T-helper 2 cell treated with Interferon-gamma antibody and Interleukin-4, amounts not matched to agents 5 μg/mL and 100 μg/mL, for 36 hours (primary cell): Measurements from ENCODE around the gene SH3BP4.

ENCODE experiments used
- DNase-seq: peaks from one replicate; pipeline ENCODE4 v3.0.0; 2021; ENCODE audit warnings: low spot score
- H3K27ac Mint-ChIP-seq: one replicate; pipeline ENCODE4 v1.8.0; 2021; ENCODE audit warnings: mild to moderate bottlenecking, mixed read lengths
- H3K27me3 Mint-ChIP-seq: one replicate; pipeline ENCODE4 v1.8.0; 2021; ENCODE audit warnings: low read depth, mixed read lengths
- H3K36me3 Mint-ChIP-seq: one replicate; pipeline ENCODE4 v1.8.0; 2021; ENCODE audit warnings: low read depth, mixed read lengths
- H3K4me1 Mint-ChIP-seq: one replicate; pipeline ENCODE4 v1.8.0; 2021; ENCODE audit warnings: low read depth, mixed read lengths
- H3K4me3 Mint-ChIP-seq: one replicate; pipeline ENCODE4 v1.8.0; 2022; ENCODE audit warnings: mild to moderate bottlenecking, moderate library complexity, mixed read lengths
- H3K9me3 Mint-ChIP-seq: one replicate; pipeline ENCODE4 v1.8.0; 2021; ENCODE audit warnings: mixed read lengths

The SH3BP4 gene

GRCh38 chr2:235088496-235088921, 136.7 kb downstream of the SH3BP4 start:
- H3K27me3 Mint-ChIP-seq, result no peaks in the 10 kb centered on the region
- no peaks in the 10 kb centered on the region for H3K36me3 Mint-ChIP-seq
- no peaks in the 10 kb centered on the region for H3K9me3 Mint-ChIP-seq
- H3K27ac Mint-ChIP-seq, result no peak overlapping the region
- H3K4me3 Mint-ChIP-seq, result no peak overlapping the region
- no peak for DNase-seq
- no peaks in the 10 kb centered on the region for H3K4me1 Mint-ChIP-seq

GRCh38 chr2:235091421-235091820, 139.6 kb downstream of the SH3BP4 start:
- Mint-ChIP-seq H3K4me1 (no peaks in the 10 kb centered on the region), H3K9me3 (no peaks in the 10 kb centered on the region), H3K4me3 (no peak overlapping the region), H3K36me3 (no peaks in the 10 kb centered on the region), H3K27me3 (no peaks in the 10 kb centered on the region), H3K27ac (no peak overlapping the region)
- DNase-seq, result no peak

- Mint-ChIP-seq H3K9me3 (no peaks in the 10 kb centered on the region), H3K4me1 (no peaks in the 10 kb centered on the region), H3K27ac (no peak overlapping the region), H3K4me3 (no peak overlapping the region), H3K36me3 (no peaks in the 10 kb centered on the region), H3K27me3 (no peaks in the 10 kb centered on the region)
- no peak for DNase-seq
These were observed 140.2 kb downstream of the SH3BP4 start for GRCh38 chr2:235091983-235092382.

GRCh38 chr2:235092433-235093223, 140.8 kb downstream of the SH3BP4 start:
- no peak overlapping the region for H3K4me3 Mint-ChIP-seq
- no peaks in the 10 kb centered on the region for H3K36me3 Mint-ChIP-seq
- H3K27me3 Mint-ChIP-seq, result no peaks in the 10 kb centered on the region
- no peak for DNase-seq
- H3K9me3 Mint-ChIP-seq, result no peaks in the 10 kb centered on the region
- H3K27ac Mint-ChIP-seq, result no peak overlapping the region
- H3K4me1 Mint-ChIP-seq, result no peaks in the 10 kb centered on the region

GRCh38 chr2:235094457-235094856, 142.6 kb downstream of the SH3BP4 start:
- DNase-seq, result no peak
- no peak overlapping the region for H3K27ac Mint-ChIP-seq
- no peak overlapping the region for H3K4me3 Mint-ChIP-seq
- H3K36me3 Mint-ChIP-seq, result no peaks in the 10 kb centered on the region
- no peaks in the 10 kb centered on the region for H3K27me3 Mint-ChIP-seq
- no peaks in the 10 kb centered on the region for H3K9me3 Mint-ChIP-seq
- H3K4me1 Mint-ChIP-seq, result no peaks in the 10 kb centered on the region

GRCh38 chr2:235095569-235095968, 143.8 kb downstream of the SH3BP4 start:
- no peaks in the 10 kb centered on the region for H3K36me3 Mint-ChIP-seq
- no peaks in the 10 kb centered on the region for H3K9me3 Mint-ChIP-seq
- H3K27ac Mint-ChIP-seq, result no peak overlapping the region
- H3K27me3 Mint-ChIP-seq, result no peaks in the 10 kb centered on the region
- no peak overlapping the region for H3K4me3 Mint-ChIP-seq
- no peak for DNase-seq
- H3K4me1 Mint-ChIP-seq, result no peaks in the 10 kb centered on the region

- Mint-ChIP-seq H3K36me3 (no peaks in the 10 kb centered on the region), H3K4me1 (no peaks in the 10 kb centered on the region), H3K4me3 (no peak overlapping the region), H3K9me3 (no peaks in the 10 kb centered on the region), H3K27ac (no peak overlapping the region), H3K27me3 (no peaks in the 10 kb centered on the region)
- no peak for DNase-seq
These were observed 144.6 kb downstream of the SH3BP4 start for GRCh38 chr2:235096447-235096846.

- no peak overlapping the region for H3K27ac Mint-ChIP-seq
- H3K27me3 Mint-ChIP-seq, result no peaks in the 10 kb centered on the region
- H3K4me3 Mint-ChIP-seq, result no peak overlapping the region
- H3K36me3 Mint-ChIP-seq, result no peaks in the 10 kb centered on the region
- DNase-seq, result no peak
- H3K9me3 Mint-ChIP-seq, result no peaks in the 10 kb centered on the region
- H3K4me1 Mint-ChIP-seq, result no peaks in the 10 kb centered on the region
These were observed 145.4 kb downstream of the SH3BP4 start for GRCh38 chr2:235097196-235097595.

- Mint-ChIP-seq H3K4me1 (no peaks in the 10 kb centered on the region), H3K9me3 (no peaks in the 10 kb centered on the region), H3K36me3 (no peaks in the 10 kb centered on the region), H3K4me3 (no peak overlapping the region), H3K27ac (no peak overlapping the region), H3K27me3 (no peaks in the 10 kb centered on the region)
- DNase-seq, result no peak
These were observed 146.5 kb downstream of the SH3BP4 start for GRCh38 chr2:235098269-235098668.

GRCh38 chr2:235098736-235099494, 147.1 kb downstream of the SH3BP4 start:
- Mint-ChIP-seq H3K36me3 (no peaks in the 10 kb centered on the region), H3K4me1 (no peaks in the 10 kb centered on the region), H3K27me3 (no peaks in the 10 kb centered on the region), H3K27ac (no peak overlapping the region), H3K4me3 (no peak overlapping the region), H3K9me3 (no peaks in the 10 kb centered on the region)
- DNase-seq, result no peak

- no peak for DNase-seq
- Mint-ChIP-seq H3K36me3 (no peaks in the 10 kb centered on the region), H3K4me1 (no peaks in the 10 kb centered on the region), H3K4me3 (no peak overlapping the region), H3K27ac (no peak overlapping the region), H3K27me3 (no peaks in the 10 kb centered on the region), H3K9me3 (no peaks in the 10 kb centered on the region)
These were observed 151.1 kb downstream of the SH3BP4 start for GRCh38 chr2:235102896-235103295.
